GM18498 (cell line): ENCODE results near the gene MNAT1.
"Not testable (repeated sequence)": the region's sequence is repeated elsewhere in the genome, so short reads cannot be mapped to it uniquely, and the experiment has no call there.

Experiments used
- ATAC-seq: cut with Tn5 transposase; IDR thresholded peaks from one replicate; pipeline ENCODE4 v1.9.1; 2021; ENCODE audit warnings: mild to moderate bottlenecking, moderate library complexity; ENCODE audit not compliant: unreplicated experiment

Gene MNAT1

GRCh38 chr14:60800409-60800808 lies 65.8 kb downstream of the MNAT1 start:
- ATAC-seq: no peak

- ATAC-seq: no peak
Measured at GRCh38 chr14:60803871-60804270, 69.3 kb downstream of the MNAT1 start.

- ATAC-seq: no peak
Measured at GRCh38 chr14:60805841-60806430, 71.4 kb downstream of the MNAT1 start.

GRCh38 chr14:60807247-60807646 lies 72.7 kb downstream of the MNAT1 start:
- no peak for ATAC-seq

- no peak for ATAC-seq
Measured at GRCh38 chr14:60807971-60808370, 73.4 kb downstream of the MNAT1 start.

- no peak for ATAC-seq
Measured at GRCh38 chr14:60812987-60813386, 78.4 kb downstream of the MNAT1 start.

- peak; percentile 98 for ATAC-seq
Measured at GRCh38 chr14:60815371-60815770, 80.8 kb downstream of the MNAT1 start.

GRCh38 chr14:60817113-60817512 lies 82.6 kb downstream of the MNAT1 start:
- ATAC-seq: no peak

GRCh38 chr14:60819575-60819974 lies 85.0 kb downstream of the MNAT1 start:
- no peak for ATAC-seq

- ATAC-seq: no peak
Measured at GRCh38 chr14:60838601-60839000, 104.0 kb downstream of the MNAT1 start.

GRCh38 chr14:60839057-60839456 lies 104.5 kb downstream of the MNAT1 start:
- no peak for ATAC-seq

- ATAC-seq: no peak
Measured at GRCh38 chr14:60839657-60840056, 105.1 kb downstream of the MNAT1 start.

GRCh38 chr14:60840313-60840712 lies 105.8 kb downstream of the MNAT1 start:
- ATAC-seq: no peak

GRCh38 chr14:60845523-60845922 lies 111.0 kb downstream of the MNAT1 start:
- peak; percentile 99 for ATAC-seq

GRCh38 chr14:60848066-60848465 lies 113.5 kb downstream of the MNAT1 start:
- ATAC-seq: no peak

GRCh38 chr14:60851692-60852091 lies 117.1 kb downstream of the MNAT1 start:
- ATAC-seq: not testable (repeated sequence)

GRCh38 chr14:60856111-60856510 lies 121.5 kb downstream of the MNAT1 start:
- no peak for ATAC-seq

- no peak for ATAC-seq
Measured at GRCh38 chr14:60859525-60859924, 125.0 kb downstream of the MNAT1 start.

GRCh38 chr14:60861545-60862140 lies 127.1 kb downstream of the MNAT1 start:
- no peak for ATAC-seq

GRCh38 chr14:60862283-60862682 lies 127.7 kb downstream of the MNAT1 start:
- no peak for ATAC-seq

- ATAC-seq: no peak
Measured at GRCh38 chr14:60863249-60863648, 128.7 kb downstream of the MNAT1 start.

GRCh38 chr14:60865378-60866127 lies 131.0 kb downstream of the MNAT1 start:
- no peak for ATAC-seq
